ENCODE measurements around the gene POLE4.

Gene POLE4

DNA sequence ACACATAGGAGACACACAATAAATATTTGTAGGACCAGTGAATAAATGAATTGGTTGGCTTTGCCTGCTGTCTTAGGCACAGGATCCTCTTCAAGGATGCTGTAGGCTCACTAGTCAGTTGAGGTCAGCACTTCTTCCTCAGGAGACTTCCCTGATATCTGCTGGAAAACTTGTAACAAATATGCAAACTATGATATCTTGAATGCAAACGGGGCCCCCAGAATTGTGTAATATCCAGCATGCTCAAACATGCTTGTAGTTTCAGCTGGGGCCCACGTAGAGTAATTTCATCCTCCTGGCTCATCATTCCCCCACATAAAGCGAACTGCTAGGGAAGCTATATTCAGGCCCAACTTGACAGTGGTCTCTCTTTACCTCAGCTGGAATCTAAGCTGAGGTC, 43.6 kb downstream of the POLE4 start:
- DNase-seq, result peak; percentile 50

DNA sequence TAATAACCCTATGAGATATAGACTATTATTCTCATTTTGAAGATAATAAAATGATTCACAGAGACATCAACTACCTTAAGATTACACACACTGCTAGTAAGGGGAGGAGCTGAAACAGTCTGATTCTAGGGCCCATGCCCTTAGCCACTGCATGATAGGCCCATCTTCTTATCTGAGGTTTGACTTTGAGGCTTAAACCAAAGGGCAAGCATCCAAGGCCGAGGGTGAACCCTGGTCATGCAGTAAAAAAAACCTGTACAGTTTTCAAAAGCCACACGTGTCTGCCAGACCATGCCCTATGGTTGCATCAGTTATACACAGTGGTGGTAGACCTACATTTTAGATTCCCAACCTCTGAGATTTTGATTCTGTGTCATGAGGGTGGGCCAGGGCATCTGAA, 44.8 kb downstream of the POLE4 start:
- DNase-seq, result no peak

GRCh38 chr2:75003773-75004172, 45.3 kb downstream of the POLE4 start:
- DNase-seq, result no peak

GRCh38 chr2:75006041-75006440, 47.6 kb downstream of the POLE4 start:
- no peak for DNase-seq

DNA sequence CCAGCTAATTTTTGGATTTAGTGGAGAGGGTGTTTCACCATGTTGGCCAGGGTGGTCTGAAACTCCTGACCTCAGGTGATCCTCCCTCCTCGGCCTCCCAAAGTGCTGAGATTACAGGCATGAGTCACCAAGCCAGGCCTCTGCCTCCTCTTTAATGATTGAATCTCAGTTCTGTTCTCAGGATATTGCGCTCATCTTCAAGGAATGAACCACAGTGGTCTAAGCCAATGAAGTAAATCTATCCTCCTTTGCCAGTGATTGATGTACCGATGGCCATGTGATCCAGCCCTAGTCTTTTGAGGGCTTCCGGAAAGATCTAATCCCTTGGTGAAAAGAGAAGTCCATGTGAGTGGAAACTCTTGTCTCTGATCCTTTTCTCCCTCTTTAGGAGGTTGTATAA, 48.6 kb downstream of the POLE4 start:
- peak; percentile 16 for DNase-seq

GRCh38 chr2:75007819-75008218, 49.4 kb downstream of the POLE4 start:
- DNase-seq, result no peak

- no peak for DNase-seq
These were observed 52.1 kb downstream of the POLE4 start for GRCh38 chr2:75010571-75010970.

GRCh38 chr2:75012080-75012479, 53.6 kb downstream of the POLE4 start:
- DNase-seq, result no peak

- DNase-seq, result no peak
These were observed 59.7 kb downstream of the POLE4 start for GRCh38 chr2:75018162-75018561.

Data from fibroblast of skin of right biceps (primary cell).